Activated CD8-positive, alpha-beta T cell treated with anti-CD3 and anti-CD28 coated beads, Interleukin-2, amount 10 ng/mL, durations not matched to agents 7 days and 5 days (primary cell): ENCODE results near the gene OR1E1. TPM values are rescaled to one million over a fixed set of nuclear protein-coding genes. Genes with fewer than 3 reads are reported as not detected.
"Not testable (repeated sequence)": the region's sequence is repeated elsewhere in the genome, so short reads cannot be mapped to it uniquely, and the experiment has no call there.

Source experiments
- ATAC-seq: fragments of 150-1000 bp; cut with Tn5 transposase; one replicate; pipeline ENCODE4 v1.10.0; 2021; ENCODE audit warnings: moderate library complexity
- CTCF ChIA-PET: fragments of 350-600 bp; sonication (Branson Sonifier 250); formaldehyde crosslinking; loops from one replicate; lab custom pipeline; 2021; ENCODE audit warnings: antibody characterized with exemption; lab: Charles Lee
- POLR2A ChIA-PET: fragments of 350-600 bp; sonication (Branson Sonifier 250); formaldehyde crosslinking; loops from one replicate; lab custom pipeline; 2021; ENCODE audit warnings: antibody characterized with exemption; lab: Charles Lee
- DNase-seq: peaks from one replicate; pipeline ENCODE4 v3.0.0-alpha.2; 2020
- H3K27ac Mint-ChIP-seq: one replicate; pipeline ENCODE4 v1.8.0; 2021; ENCODE audit warnings: mild to moderate bottlenecking, mixed read lengths
- H3K27me3 Mint-ChIP-seq: one replicate; pipeline ENCODE4 v1.8.0; 2021; ENCODE audit warnings: low read depth, mixed read lengths
- H3K36me3 Mint-ChIP-seq: one replicate; pipeline ENCODE4 v1.8.0; 2021; ENCODE audit warnings: low read depth, mixed read lengths
- H3K4me1 Mint-ChIP-seq: one replicate; pipeline ENCODE4 v1.8.0; 2021; ENCODE audit warnings: low read depth, mixed read lengths
- H3K4me3 Mint-ChIP-seq: one replicate; pipeline ENCODE4 v1.8.0; 2021; ENCODE audit warnings: mild to moderate bottlenecking, mixed read lengths
- H3K9me3 Mint-ChIP-seq: one replicate; pipeline ENCODE4 v1.8.0; 2022; ENCODE audit warnings: mixed read lengths; ENCODE audit not compliant: insufficient read depth
- total RNA-seq, 2 experiments: library from RNA; stranded (reverse); gene quantifications; one replicate each; pipeline ENCODE4 v1.2.3, GENCODE V29; 2021

Gene OR1E1
- not detected for total RNA-seq

- no peaks in the 10 kb centered on the region for H3K4me1 Mint-ChIP-seq
- H3K27ac Mint-ChIP-seq = no peak within 1 kb of the TSS
- no peak within 1 kb of the TSS for H3K4me3 Mint-ChIP-seq
- no peaks in the 10 kb centered on the region for H3K9me3 Mint-ChIP-seq
- DNase-seq (no peak), ATAC-seq (no peak)
- H3K36me3 Mint-ChIP-seq = no peaks in the 10 kb centered on the region
- no peaks in the 10 kb centered on the region for H3K27me3 Mint-ChIP-seq
- POLR2A ChIA-PET = no interaction called here
- CTCF ChIA-PET = no interaction called here
Observed at GRCh38 chr17:3398310-3398709, at the start of gene OR1E1. TSS of gene OR1E1 (minus strand) at chr17:3398410. CDS start at chr17:3398410, 0 bp downstream.

- ChIA-PET CTCF (no interaction called here), POLR2A (no interaction called here)
- H3K27me3 Mint-ChIP-seq = peaks cover 9% of the 10 kb centered on the region
- H3K4me3 Mint-ChIP-seq = no peak overlapping the region
- no peaks in the 10 kb centered on the region for H3K4me1 Mint-ChIP-seq
- H3K36me3 Mint-ChIP-seq = no peaks in the 10 kb centered on the region
- no peak for DNase-seq
- H3K9me3 Mint-ChIP-seq = no peaks in the 10 kb centered on the region
- H3K27ac Mint-ChIP-seq = no peak overlapping the region
- no peak for ATAC-seq
Observed at GRCh38 chr17:3447625-3448024, 49.4 kb upstream of the OR1E1 start.

- CTCF ChIA-PET = no interaction called here
- Mint-ChIP-seq H3K4me1 (no peaks in the 10 kb centered on the region), H3K27ac (no peak overlapping the region), H3K36me3 (no peaks in the 10 kb centered on the region), H3K4me3 (no peak overlapping the region), H3K9me3 (no peaks in the 10 kb centered on the region), H3K27me3 (peaks cover 25% of the 10 kb centered on the region)
- POLR2A ChIA-PET = no interaction called here
- no peak for ATAC-seq
- DNase-seq = no peak
Observed at GRCh38 chr17:3440451-3440850, 42.2 kb upstream of the OR1E1 start.

- H3K27me3 Mint-ChIP-seq = peaks cover 19% of the 10 kb centered on the region
- H3K36me3 Mint-ChIP-seq = no peaks in the 10 kb centered on the region
- DNase-seq = no peak
- no peaks in the 10 kb centered on the region for H3K9me3 Mint-ChIP-seq
- H3K4me3 Mint-ChIP-seq = no peak overlapping the region
- ATAC-seq = no peak
- H3K4me1 Mint-ChIP-seq = no peaks in the 10 kb centered on the region
- no peak overlapping the region for H3K27ac Mint-ChIP-seq
- ChIA-PET CTCF (no interaction called here), POLR2A (no interaction called here)
Observed at GRCh38 chr17:3438368-3438767, 40.2 kb upstream of the OR1E1 start.

- no peak for DNase-seq
Observed at GRCh38 chr17:3433741-3434140, 35.5 kb upstream of the OR1E1 start, which contains the start of gene OR1E2. TSS of gene OR1E2 (minus strand) at chr17:3433841. CDS start at chr17:3433841, 0 bp downstream.

GRCh38 chr17:3433215-3433614 lies 35.0 kb upstream of the OR1E1 start:
- H3K9me3 Mint-ChIP-seq, H3K4me1 Mint-ChIP-seq, CTCF ChIA-PET, H3K27me3 Mint-ChIP-seq, H3K4me3 Mint-ChIP-seq, ATAC-seq, POLR2A ChIA-PET, H3K36me3 Mint-ChIP-seq, H3K27ac Mint-ChIP-seq: not testable (repeated sequence)
- DNase-seq = peak; percentile 39

More at GRCh38 chr17:3433741-3434140, 35.5 kb upstream of the OR1E1 start, which contains the start of gene OR1E2:
- no peak within 1 kb of the TSS for H3K27ac Mint-ChIP-seq
- no peak for ATAC-seq
- peaks cover 4% of the 10 kb centered on the region for H3K27me3 Mint-ChIP-seq
- no peaks in the 10 kb centered on the region for H3K9me3 Mint-ChIP-seq
- ChIA-PET POLR2A (no interaction called here), CTCF (no interaction called here)
- H3K4me3 Mint-ChIP-seq = no peak within 1 kb of the TSS
- H3K4me1 Mint-ChIP-seq = no peaks in the 10 kb centered on the region
- H3K36me3 Mint-ChIP-seq = no peaks in the 10 kb centered on the region

- Mint-ChIP-seq H3K9me3 (no peaks in the 10 kb centered on the region), H3K27ac (no peak overlapping the region), H3K27me3 (peaks cover 9% of the 10 kb centered on the region), H3K4me3 (no peak overlapping the region), H3K36me3 (no peaks in the 10 kb centered on the region), H3K4me1 (no peaks in the 10 kb centered on the region)
- DNase-seq (no peak), ATAC-seq (no peak)
- POLR2A ChIA-PET = no interaction called here
- CTCF ChIA-PET = no interaction called here
Observed at GRCh38 chr17:3418222-3418621, 20.0 kb upstream of the OR1E1 start.

GRCh38 chr17:3415610-3416009 lies 17.4 kb upstream of the OR1E1 start:
- ChIA-PET POLR2A (no interaction called here), CTCF (no interaction called here)
- DNase-seq (no peak), ATAC-seq (no peak)
- Mint-ChIP-seq H3K4me3 (no peak overlapping the region), H3K9me3 (no peaks in the 10 kb centered on the region), H3K27me3 (peaks cover 11% of the 10 kb centered on the region), H3K36me3 (no peaks in the 10 kb centered on the region), H3K4me1 (peaks cover 3% of the 10 kb centered on the region), H3K27ac (no peak overlapping the region)

- H3K4me3 Mint-ChIP-seq, H3K9me3 Mint-ChIP-seq, H3K27ac Mint-ChIP-seq, DNase-seq, H3K27me3 Mint-ChIP-seq, ATAC-seq, H3K36me3 Mint-ChIP-seq, CTCF ChIA-PET, H3K4me1 Mint-ChIP-seq, POLR2A ChIA-PET: not testable (repeated sequence)
Observed at GRCh38 chr17:3412216-3412615, 14.0 kb upstream of the OR1E1 start.

GRCh38 chr17:3411070-3411469 lies 12.9 kb upstream of the OR1E1 start, which contains the start of gene OR3A3:
TSS of gene OR3A3 (plus strand) at chr17:3411370.
- POLR2A ChIA-PET = no interaction called here
- Mint-ChIP-seq H3K27me3 (peaks cover 2% of the 10 kb centered on the region), H3K36me3 (no peaks in the 10 kb centered on the region), H3K4me1 (peaks cover 3% of the 10 kb centered on the region), H3K4me3 (no peak within 1 kb of the TSS), H3K27ac (no peak within 1 kb of the TSS), H3K9me3 (peaks cover 6% of the 10 kb centered on the region)
- ATAC-seq (no peak), DNase-seq (no peak)
- CTCF ChIA-PET = no interaction called here

GRCh38 chr17:3403856-3404255 lies 5.6 kb upstream of the OR1E1 start:
- POLR2A ChIA-PET = not testable (repeated sequence)

GRCh38 chr17:3401786-3402185 lies 3.6 kb upstream of the OR1E1 start:
- Mint-ChIP-seq H3K27me3 (no peaks in the 10 kb centered on the region), H3K27ac (no peak overlapping the region), H3K4me1 (no peaks in the 10 kb centered on the region), H3K4me3 (no peak overlapping the region), H3K36me3 (no peaks in the 10 kb centered on the region), H3K9me3 (no peaks in the 10 kb centered on the region)
- DNase-seq (no peak), ATAC-seq (no peak)
- ChIA-PET CTCF (no interaction called here), POLR2A (no interaction called here)

More at GRCh38 chr17:3403856-3404255, 5.6 kb upstream of the OR1E1 start:
- H3K27me3 Mint-ChIP-seq, ATAC-seq, CTCF ChIA-PET, DNase-seq, H3K36me3 Mint-ChIP-seq, H3K9me3 Mint-ChIP-seq, H3K27ac Mint-ChIP-seq, H3K4me3 Mint-ChIP-seq, H3K4me1 Mint-ChIP-seq: not testable (repeated sequence)

- no peaks in the 10 kb centered on the region for H3K27me3 Mint-ChIP-seq
- POLR2A ChIA-PET = no interaction called here
- no peaks in the 10 kb centered on the region for H3K9me3 Mint-ChIP-seq
- no peaks in the 10 kb centered on the region for H3K4me1 Mint-ChIP-seq
- CTCF ChIA-PET = no interaction called here
- no peak overlapping the region for H3K27ac Mint-ChIP-seq
- H3K36me3 Mint-ChIP-seq = no peaks in the 10 kb centered on the region
- H3K4me3 Mint-ChIP-seq = no peak overlapping the region
- DNase-seq (no peak), ATAC-seq (no peak)
Observed at GRCh38 chr17:3400055-3400454, 1.8 kb upstream of the OR1E1 start.
